Stimulated activated CD8-positive, alpha-beta memory T cell treated with anti-CD3 and anti-CD28 coated beads, Interleukin-7, amount 100 ng/mL, for 24 hours (primary cell): Measurements from ENCODE around the gene ATXN1.
"Not testable (repeated sequence)": the region's sequence is repeated elsewhere in the genome, so short reads cannot be mapped to it uniquely, and the experiment has no call there.

Source experiments
- DNase-seq: peaks from one replicate; pipeline ENCODE4 v3.0.0-alpha.2; 2020; ENCODE audit warnings: low read depth

The ATXN1 gene

GRCh38 chr6:16409531-16410441, 351.5 kb downstream of the ATXN1 start:
- peak; percentile 30 for DNase-seq

- DNase-seq, result no peak
Measured at GRCh38 chr6:16408766-16409165, 352.5 kb downstream of the ATXN1 start.

DNA sequence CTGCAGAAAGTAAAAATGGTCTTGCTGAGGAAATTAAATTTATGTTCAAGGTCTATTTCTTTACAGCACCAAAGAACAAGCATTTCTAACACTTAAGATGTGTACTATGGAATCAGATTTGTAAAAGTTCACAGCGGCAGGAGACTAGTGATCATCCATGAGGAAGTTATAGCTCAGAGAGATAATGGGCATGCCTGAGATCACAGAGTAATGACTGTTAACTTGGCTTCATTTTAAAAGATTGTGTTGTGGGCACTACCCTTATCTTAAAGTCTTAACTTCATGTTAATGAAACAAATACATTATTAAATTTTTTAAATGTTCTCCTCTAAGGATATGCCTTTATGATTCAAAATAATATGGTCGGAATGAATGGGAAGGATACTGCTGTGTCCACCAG, 354.3 kb downstream of the ATXN1 start:
- no peak for DNase-seq

DNA sequence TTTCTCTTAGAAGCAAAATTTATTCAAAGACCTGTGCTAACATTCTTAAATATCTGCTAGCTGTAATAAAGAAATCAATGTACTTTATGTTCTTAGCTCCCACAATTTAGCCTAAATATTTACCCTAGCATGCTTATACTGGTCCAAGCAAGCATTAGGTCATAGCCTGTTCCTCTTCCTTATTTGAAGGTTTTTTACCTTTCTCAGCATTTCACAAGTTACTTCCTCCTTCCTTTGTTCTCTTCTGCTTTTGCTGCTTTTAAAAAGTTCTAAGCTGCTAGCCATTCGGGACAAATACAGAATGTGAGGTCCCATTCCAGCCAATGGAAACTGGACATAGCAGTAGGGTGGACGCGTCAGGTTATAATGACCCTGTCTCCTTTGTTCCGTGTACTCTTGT, 354.7 kb downstream of the ATXN1 start:
- DNase-seq, result not testable (repeated sequence)

- no peak for DNase-seq
Measured at GRCh38 chr6:16405375-16405774, 355.9 kb downstream of the ATXN1 start.

DNA sequence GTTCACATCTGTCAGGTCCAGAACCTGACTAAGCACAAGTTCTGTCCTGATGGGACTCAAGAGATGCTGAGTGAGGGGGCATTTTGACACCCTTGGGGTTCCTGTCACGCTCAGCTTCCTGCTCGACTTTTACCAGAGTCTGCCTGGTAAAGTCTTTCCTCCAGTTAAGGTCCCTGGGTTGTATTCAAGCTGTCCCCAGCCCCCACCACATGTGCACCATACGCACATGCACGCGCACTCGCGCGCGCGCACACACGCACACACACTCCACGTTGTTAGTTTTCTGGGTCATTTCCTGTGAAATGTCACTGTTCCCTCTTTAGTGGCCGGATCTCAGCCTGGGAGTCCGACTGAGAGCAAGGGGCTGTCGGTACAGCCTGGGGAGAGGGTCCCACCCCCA, 356.8 kb downstream of the ATXN1 start:
- no peak for DNase-seq

- DNase-seq, result no peak
Measured at GRCh38 chr6:16403831-16404230, 357.4 kb downstream of the ATXN1 start.

GRCh38 chr6:16402581-16402900, 358.7 kb downstream of the ATXN1 start:
- no peak for DNase-seq

- DNase-seq, result no peak
Measured at GRCh38 chr6:16400248-16400760, 361.0 kb downstream of the ATXN1 start.

- no peak for DNase-seq
Measured at GRCh38 chr6:16399695-16400094, 361.6 kb downstream of the ATXN1 start.

DNA sequence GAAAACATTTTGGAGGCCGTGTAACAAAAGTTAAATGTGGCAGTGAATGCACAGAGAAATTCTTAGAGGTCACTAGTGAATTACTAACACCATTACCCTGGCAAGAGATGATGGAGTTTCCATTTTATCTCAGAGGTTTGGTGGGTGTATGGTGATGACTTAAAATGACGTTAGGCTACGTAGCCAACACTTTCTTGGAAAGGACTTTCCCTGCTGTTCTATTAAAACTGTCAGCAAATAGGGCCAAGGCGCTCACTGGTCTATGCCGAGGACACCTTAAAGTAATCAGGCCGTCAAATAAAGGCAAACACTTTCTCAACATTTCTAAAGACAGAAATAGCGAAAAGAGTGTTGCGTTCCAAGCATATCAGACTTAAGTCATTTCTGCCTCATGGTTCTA, 362.1 kb downstream of the ATXN1 start:
- no peak for DNase-seq

GRCh38 chr6:16398587-16398986, 362.7 kb downstream of the ATXN1 start:
- no peak for DNase-seq

GRCh38 chr6:16397623-16398022, 363.6 kb downstream of the ATXN1 start:
- DNase-seq, result no peak

DNA sequence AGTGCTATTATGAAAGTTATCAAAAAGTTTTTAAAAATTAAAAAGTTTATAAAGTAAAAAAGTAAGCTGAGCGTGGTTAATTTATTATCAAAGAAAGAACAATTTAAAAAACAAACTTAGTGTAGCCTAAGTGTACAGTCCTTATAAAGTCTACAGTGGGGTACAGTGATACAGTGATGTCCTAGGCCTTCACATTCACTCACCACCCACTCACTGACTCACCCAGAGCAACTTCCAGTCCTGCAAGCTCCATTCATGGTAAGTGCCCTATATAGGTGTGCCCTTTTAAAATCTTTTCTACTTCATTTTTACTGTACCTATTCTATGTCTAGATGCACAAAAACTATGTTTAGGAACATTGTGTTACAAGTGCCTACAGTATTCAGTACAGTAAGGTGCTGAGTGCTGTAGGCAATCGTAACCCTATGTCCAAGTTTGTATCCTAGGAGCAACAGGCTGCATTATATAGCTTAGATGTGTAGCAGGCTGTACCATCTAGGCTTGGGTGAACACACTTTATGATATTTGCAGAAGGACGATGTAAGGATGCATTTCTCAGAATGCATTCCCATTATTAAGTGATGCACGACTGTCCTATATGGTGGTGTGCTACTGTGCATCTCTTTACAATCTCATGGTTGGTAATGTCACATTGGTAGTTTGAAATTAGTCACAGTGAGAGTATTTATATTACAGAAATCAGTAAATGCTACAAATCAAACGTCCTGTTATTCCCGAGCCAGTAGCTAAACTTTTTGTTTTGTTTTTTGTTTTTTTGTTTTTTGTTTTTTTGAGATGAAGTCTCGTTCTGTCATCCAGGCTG, 364.6 kb downstream of the ATXN1 start:
- no peak for DNase-seq

GRCh38 chr6:16394632-16395031, 366.6 kb downstream of the ATXN1 start:
- no peak for DNase-seq

DNA sequence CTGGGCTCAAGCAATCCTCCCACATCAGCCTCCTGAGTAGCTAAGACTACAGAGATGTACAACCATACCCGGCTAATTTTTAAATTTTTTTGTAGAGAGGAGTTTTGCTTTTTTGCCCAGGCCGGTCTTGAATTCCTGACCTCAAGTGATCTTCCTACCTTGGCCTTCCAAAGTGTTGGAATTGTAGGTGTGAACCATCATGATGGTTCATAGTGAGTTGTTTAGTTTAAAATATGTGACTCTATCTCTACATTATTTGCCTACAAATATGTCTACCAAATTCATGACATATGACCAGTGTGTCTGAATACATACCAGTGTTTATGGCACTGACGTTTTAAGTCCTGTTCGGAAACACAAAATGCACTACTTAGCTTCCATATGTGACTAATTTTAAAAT, 367.9 kb downstream of the ATXN1 start:
- no peak for DNase-seq

- DNase-seq, result no peak
Measured at GRCh38 chr6:16392010-16392409, 369.2 kb downstream of the ATXN1 start.

GRCh38 chr6:16391451-16391912, 369.8 kb downstream of the ATXN1 start:
- no peak for DNase-seq

DNA sequence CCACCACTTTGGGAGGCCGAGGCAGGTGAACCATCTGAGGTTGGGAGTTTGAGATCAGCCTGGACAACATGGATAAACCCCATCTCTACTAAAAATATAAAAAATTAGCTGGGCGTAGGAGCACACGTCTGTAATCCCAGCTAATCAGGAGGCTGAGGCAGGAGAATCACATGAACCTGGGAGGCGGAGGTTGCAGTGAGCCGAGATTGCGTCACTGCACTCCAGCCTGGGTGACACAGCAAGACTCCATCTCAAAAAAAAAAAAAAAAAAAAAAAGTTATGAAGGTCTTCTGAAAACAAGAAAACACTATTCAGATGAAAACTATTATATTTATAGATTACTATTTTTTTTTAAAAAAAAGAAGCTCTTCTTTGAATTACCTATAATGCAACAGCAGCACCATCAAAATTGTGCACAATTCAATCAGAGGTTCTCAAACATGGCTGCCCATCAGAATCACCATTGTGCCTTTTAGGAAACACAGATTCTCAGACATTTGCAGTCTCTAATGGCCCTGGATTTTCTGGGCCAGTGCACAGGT, 370.3 kb downstream of the ATXN1 start:
- not testable (repeated sequence) for DNase-seq

DNA sequence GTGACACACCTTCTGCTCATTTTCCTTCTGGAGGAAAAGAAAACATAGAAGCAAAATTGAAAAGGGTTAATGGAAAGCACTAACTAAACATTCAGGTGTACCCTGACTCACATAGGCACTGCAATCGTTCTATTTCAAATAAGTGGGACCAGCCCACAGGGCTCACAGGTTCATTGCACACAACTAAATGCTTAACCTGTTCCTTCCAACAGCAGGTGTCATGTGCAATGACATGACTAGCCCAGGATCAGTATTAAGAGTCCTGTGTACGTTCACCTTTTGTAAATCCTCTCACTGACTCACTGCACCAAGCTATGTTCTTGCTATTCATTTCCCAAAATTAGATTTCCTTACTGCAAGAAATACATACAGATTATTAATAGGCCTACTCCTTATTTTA, 371.6 kb downstream of the ATXN1 start:
- no peak for DNase-seq

DNA sequence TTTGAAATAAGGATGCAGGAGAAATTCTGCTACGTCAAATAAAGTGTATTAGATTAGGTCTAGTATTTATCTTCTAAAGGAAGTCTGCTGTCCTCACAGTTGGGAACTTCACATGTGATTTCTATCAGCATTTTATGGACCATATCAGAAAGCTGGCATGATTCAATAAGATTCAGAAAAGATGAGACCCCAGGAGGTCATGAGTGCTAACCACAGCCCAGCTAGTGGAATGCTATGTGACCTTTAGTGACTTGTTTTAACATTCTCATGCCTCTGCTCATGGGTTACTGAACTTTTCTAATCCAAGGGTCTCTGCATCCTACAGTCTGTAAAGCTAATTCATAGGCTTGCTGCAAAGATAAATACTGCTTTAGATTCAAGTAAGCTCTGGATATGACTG, 372.8 kb downstream of the ATXN1 start:
- DNase-seq, result no peak

GRCh38 chr6:16386057-16386456, 375.2 kb downstream of the ATXN1 start:
- DNase-seq, result no peak
